SK-N-SH treated with all-trans-retinoic acid at 6 μM for 48 hours (cell line): ENCODE results near the gene ANKS3.

ENCODE experiments used
- ATAC-seq: fragments of 200-7000 bp; cut with Tn5 transposase; 3 replicates; pipeline ENCODE4 v1.9.1; 2020; ENCODE audit warnings: mild to moderate bottlenecking, moderate library complexity
- ARNTL ChIP-seq: fragments of 450-650 bp; formaldehyde crosslinking; IDR thresholded peaks from 2 replicates; pipeline ENCODE4 v1.5.0; 2020; ENCODE audit warnings: low read depth, mild to moderate bottlenecking, moderate library complexity, borderline replicate concordance
- BACH2 ChIP-seq: fragments of 250-450 bp; sonication (Bioruptor Pico); IDR thresholded peaks from 2 replicates; pipeline ENCODE4 v1.9.0; 2021; ENCODE audit warnings: mild to moderate bottlenecking, borderline replicate concordance
- CSDC2 ChIP-seq: fragments of 250-450 bp; sonication (Bioruptor Pico); IDR thresholded peaks from 2 replicates; pipeline ENCODE4 v1.5.0; 2020; ENCODE audit warnings: mild to moderate bottlenecking, moderate library complexity
- ESRRG ChIP-seq: fragments of 250-450 bp; sonication (Bioruptor Pico); IDR thresholded peaks from 2 replicates; pipeline ENCODE4 v1.6.1; 2021; ENCODE audit warnings: mild to moderate bottlenecking
- GLIS3 ChIP-seq: fragments of 250-450 bp; sonication (Bioruptor Pico); IDR thresholded peaks from 2 replicates; pipeline ENCODE4 v1.5.0; 2020; ENCODE audit warnings: mild to moderate bottlenecking, moderate library complexity
- ISL1 ChIP-seq: fragments of 250-450 bp; sonication (Bioruptor Pico); IDR thresholded peaks from 2 replicates; pipeline ENCODE4 v2.1.2; 2022; ENCODE audit warnings: mild to moderate bottlenecking, moderate library complexity
- OSR1 ChIP-seq: fragments of 250-450 bp; sonication (Bioruptor Pico); IDR thresholded peaks from 2 replicates; pipeline ENCODE4 v1.8.0; 2022; ENCODE audit warnings: moderate library complexity, mild to moderate bottlenecking, inconsistent platforms
- PPARA ChIP-seq: fragments of 250-450 bp; sonication (Bioruptor Pico); IDR thresholded peaks from 2 replicates; pipeline ENCODE4 v1.5.0; 2020; ENCODE audit warnings: mild to moderate bottlenecking, borderline replicate concordance
- RARB ChIP-seq: fragments of 250-450 bp; sonication (Bioruptor Pico); IDR thresholded peaks from 2 replicates; pipeline ENCODE4 v1.8.0; 2021; ENCODE audit warnings: mild to moderate bottlenecking, moderate library complexity
- SNAI2 ChIP-seq: fragments of 250-450 bp; sonication (Bioruptor Pico); IDR thresholded peaks from 2 replicates; pipeline ENCODE4 v1.5.0; 2020; ENCODE audit warnings: mild to moderate bottlenecking, moderate library complexity
- TCF4 ChIP-seq: fragments of 250-450 bp; sonication (Bioruptor Pico); IDR thresholded peaks from 2 replicates; pipeline ENCODE4 v1.8.0; 2021; ENCODE audit warnings: mild to moderate bottlenecking, moderate library complexity, borderline replicate concordance
- TOX ChIP-seq: fragments of 250-450 bp; sonication (Bioruptor Pico); IDR thresholded peaks from 2 replicates; pipeline ENCODE4 v1.8.0; 2021; ENCODE audit warnings: mild to moderate bottlenecking, moderate library complexity, borderline replicate concordance
- ZC3H10 ChIP-seq: fragments of 250-450 bp; sonication (Bioruptor Pico); IDR thresholded peaks from 2 replicates; pipeline ENCODE4 v1.5.1; 2021; ENCODE audit warnings: mild to moderate bottlenecking, moderate library complexity
- ZFP3 ChIP-seq: fragments of 250-450 bp; sonication (Bioruptor Pico); IDR thresholded peaks from 2 replicates; pipeline ENCODE4 v1.5.0; 2020; ENCODE audit warnings: mild to moderate bottlenecking, moderate library complexity
- ZFP30 ChIP-seq: fragments of 450-650 bp; formaldehyde crosslinking; IDR thresholded peaks from 2 replicates; pipeline ENCODE4 v1.5.0; 2022; ENCODE audit warnings: mild to moderate bottlenecking, moderate library complexity
- ZNF565 ChIP-seq: fragments of 450-650 bp; formaldehyde crosslinking; conservative IDR thresholded peaks from 2 replicates; pipeline ENCODE4 v1.5.0; 2020; ENCODE audit warnings: low read depth, mild to moderate bottlenecking, moderate library complexity
- ZNF8 ChIP-seq: fragments of 450-650 bp; formaldehyde crosslinking; IDR thresholded peaks from 2 replicates; pipeline ENCODE4 v1.5.0; 2020; ENCODE audit warnings: mild to moderate bottlenecking, moderate library complexity
- TF ChIP-seq, protein P1 (sequence below): fragments of 250-450 bp; sonication (Bioruptor Pico); IDR thresholded peaks from 2 replicates; pipeline ENCODE4 v1.8.0; 2021; ENCODE audit warnings: low read depth, mild to moderate bottlenecking, moderate library complexity, borderline replicate concordance
- TF ChIP-seq, protein P2 (sequence below): fragments of 250-450 bp; sonication (Bioruptor Pico); IDR thresholded peaks from 2 replicates; pipeline ENCODE4 v1.5.1; 2020; ENCODE audit warnings: low read depth, mild to moderate bottlenecking, moderate library complexity
- TF ChIP-seq, protein P3 (sequence below): fragments of 250-450 bp; sonication (Bioruptor Pico); IDR thresholded peaks from 2 replicates; pipeline ENCODE4 v1.5.1; 2021; ENCODE audit warnings: mild to moderate bottlenecking, moderate library complexity
- TF ChIP-seq, protein P4 (sequence below): fragments of 250-450 bp; sonication (Bioruptor Pico); IDR thresholded peaks from 2 replicates; pipeline ENCODE4 v1.8.0; 2020; ENCODE audit warnings: mild to moderate bottlenecking, moderate library complexity, borderline replicate concordance
- TF ChIP-seq, protein P5 (sequence below): fragments of 250-450 bp; sonication (Bioruptor Pico); IDR thresholded peaks from 2 replicates; pipeline ENCODE4 v1.5.0; 2020; ENCODE audit warnings: mild to moderate bottlenecking, moderate library complexity

Gene ANKS3

DNA sequence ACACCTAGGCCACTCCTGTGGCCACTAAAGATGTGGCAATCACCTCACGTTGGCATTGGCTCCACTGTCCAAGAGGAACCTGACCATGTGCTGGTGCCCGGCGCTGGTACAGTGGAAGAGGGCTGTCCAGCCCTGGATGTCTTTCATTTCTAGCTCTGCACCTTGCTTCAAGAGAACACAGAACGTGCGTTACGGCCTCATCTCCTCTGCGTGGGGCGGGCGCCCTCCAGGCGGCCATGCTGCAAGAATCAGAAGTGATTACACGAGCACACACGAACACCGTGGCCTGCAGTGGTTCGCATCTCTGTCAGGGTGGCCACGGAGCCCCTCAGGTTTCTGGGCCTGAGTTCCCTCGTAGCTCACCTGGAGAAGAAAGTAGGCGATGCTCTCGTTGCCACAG, 7.5 kb downstream of the ANKS3 start:
- ATAC-seq, result no peak
- TF ChIP-seq ZFP3 (CRISPR knock-in tag), result no peak
- TF ChIP-seq ESRRG (CRISPR knock-in tag), result no peak
- no peak for TF ChIP-seq SNAI2 (CRISPR knock-in tag)
- TF ChIP-seq, protein P1, sequence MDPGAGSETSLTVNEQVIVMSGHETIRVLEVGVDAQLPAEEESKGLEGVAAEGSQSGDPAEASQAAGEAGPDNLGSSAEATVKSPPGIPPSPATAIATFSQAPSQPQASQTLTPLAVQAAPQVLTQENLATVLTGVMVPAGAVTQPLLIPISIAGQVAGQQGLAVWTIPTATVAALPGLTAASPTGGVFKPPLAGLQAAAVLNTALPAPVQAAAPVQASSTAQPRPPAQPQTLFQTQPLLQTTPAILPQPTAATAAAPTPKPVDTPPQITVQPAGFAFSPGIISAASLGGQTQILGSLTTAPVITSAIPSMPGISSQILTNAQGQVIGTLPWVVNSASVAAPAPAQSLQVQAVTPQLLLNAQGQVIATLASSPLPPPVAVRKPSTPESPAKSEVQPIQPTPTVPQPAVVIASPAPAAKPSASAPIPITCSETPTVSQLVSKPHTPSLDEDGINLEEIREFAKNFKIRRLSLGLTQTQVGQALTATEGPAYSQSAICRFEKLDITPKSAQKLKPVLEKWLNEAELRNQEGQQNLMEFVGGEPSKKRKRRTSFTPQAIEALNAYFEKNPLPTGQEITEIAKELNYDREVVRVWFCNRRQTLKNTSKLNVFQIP (CRISPR knock-in tag), result no peak
- TF ChIP-seq, protein P2, sequence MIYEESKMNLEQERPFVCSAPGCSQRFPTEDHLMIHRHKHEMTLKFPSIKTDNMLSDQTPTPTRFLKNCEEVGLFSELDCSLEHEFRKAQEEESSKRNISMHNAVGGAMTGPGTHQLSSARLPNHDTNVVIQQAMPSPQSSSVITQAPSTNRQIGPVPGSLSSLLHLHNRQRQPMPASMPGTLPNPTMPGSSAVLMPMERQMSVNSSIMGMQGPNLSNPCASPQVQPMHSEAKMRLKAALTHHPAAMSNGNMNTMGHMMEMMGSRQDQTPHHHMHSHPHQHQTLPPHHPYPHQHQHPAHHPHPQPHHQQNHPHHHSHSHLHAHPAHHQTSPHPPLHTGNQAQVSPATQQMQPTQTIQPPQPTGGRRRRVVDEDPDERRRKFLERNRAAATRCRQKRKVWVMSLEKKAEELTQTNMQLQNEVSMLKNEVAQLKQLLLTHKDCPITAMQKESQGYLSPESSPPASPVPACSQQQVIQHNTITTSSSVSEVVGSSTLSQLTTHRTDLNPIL (CRISPR knock-in tag), result no peak
- TF ChIP-seq TCF4 (CRISPR knock-in tag), result no peak
- TF ChIP-seq ARNTL (CRISPR knock-in tag), result no peak
- no peak for TF ChIP-seq PPARA (CRISPR knock-in tag)
- no peak for TF ChIP-seq ZNF565 (CRISPR knock-in tag)
- no peak for TF ChIP-seq CSDC2 (CRISPR knock-in tag)
- TF ChIP-seq ISL1 (CRISPR knock-in tag), result no peak
- no peak for TF ChIP-seq OSR1
- TF ChIP-seq RARB (CRISPR knock-in tag), result no peak
- no peak for TF ChIP-seq GLIS3 (CRISPR knock-in tag)
- TF ChIP-seq, all 23 proteins: peak for 0

DNA sequence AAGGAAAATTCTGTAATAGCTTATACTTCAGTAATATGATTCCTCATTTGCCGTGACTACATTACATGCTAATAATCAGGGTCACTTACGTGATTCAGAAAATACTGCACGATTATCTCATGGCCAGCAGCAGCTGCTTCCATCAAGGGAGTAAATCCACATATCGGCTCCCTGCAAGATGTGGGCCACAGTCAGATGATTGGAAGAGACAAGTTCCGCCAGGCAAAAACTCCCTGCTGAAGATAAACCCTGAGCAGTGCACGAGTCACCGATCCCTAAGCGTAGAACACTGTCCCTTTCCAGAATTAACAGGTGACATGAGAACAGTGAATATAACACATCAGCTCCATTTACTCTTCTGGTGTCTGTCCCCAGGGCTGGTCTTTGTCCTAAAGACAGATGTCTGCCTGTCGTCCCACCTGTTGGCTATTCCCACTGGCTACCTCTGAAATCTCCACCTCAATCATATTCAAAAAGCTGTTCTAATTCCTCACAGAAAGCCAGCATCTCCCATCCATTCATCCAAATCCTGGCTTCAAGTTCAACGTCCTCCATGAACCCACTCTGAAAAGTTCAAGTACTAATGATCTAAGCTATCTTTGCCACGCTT, 9.3 kb downstream of the ANKS3 start:
- no peak for TF ChIP-seq ZC3H10
- no peak for ATAC-seq

DNA sequence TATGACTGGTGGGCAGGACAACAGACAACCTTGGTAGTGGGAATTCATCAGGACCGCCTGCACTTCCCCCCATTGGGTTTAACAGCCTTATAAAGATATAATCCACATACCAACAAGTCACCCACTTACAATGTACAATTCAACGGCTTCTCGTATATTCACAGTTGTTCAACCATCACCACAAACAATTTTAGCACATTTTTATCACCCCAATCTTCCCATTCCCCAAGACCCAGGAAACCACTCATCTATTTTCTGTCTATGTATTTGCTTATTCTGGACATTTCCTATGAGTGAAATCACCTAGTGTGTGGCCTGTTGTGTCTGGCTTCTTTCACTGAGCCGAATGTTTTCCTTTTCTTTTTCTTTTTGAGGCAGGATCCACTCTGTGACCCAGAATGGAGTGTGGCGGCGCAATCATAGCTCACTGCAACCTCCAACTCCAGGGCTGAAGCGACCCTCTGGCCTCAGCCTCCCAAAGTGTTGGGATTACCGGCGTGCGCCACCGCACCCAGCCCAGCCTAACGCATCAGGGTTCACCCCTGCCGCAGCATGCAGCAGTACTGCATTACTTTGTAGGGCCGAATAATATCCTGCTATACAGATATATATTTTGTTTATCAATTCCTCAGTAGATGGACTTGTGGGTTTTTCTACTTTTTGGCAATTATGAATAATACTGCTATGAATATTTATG, 10.9 kb downstream of the ANKS3 start:
- TF ChIP-seq BACH2 (CRISPR knock-in tag) (no peak), SNAI2 (CRISPR knock-in tag) (no peak), CSDC2 (CRISPR knock-in tag) (no peak), ESRRG (CRISPR knock-in tag) (no peak), ZNF565 (CRISPR knock-in tag) (no peak), PPARA (CRISPR knock-in tag) (no peak), TCF4 (CRISPR knock-in tag) (no peak), RARB (CRISPR knock-in tag) (no peak), OSR1 (no peak)
- TF ChIP-seq, protein P3, sequence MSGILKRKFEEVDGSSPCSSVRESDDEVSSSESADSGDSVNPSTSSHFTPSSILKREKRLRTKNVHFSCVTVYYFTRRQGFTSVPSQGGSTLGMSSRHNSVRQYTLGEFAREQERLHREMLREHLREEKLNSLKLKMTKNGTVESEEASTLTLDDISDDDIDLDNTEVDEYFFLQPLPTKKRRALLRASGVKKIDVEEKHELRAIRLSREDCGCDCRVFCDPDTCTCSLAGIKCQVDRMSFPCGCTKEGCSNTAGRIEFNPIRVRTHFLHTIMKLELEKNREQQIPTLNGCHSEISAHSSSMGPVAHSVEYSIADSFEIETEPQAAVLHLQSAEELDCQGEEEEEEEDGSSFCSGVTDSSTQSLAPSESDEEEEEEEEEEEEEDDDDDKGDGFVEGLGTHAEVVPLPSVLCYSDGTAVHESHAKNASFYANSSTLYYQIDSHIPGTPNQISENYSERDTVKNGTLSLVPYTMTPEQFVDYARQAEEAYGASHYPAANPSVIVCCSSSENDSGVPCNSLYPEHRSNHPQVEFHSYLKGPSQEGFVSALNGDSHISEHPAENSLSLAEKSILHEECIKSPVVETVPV (CRISPR knock-in tag), result no peak
- TF ChIP-seq, protein P1 (CRISPR knock-in tag), result no peak
- no peak for ATAC-seq

DNA sequence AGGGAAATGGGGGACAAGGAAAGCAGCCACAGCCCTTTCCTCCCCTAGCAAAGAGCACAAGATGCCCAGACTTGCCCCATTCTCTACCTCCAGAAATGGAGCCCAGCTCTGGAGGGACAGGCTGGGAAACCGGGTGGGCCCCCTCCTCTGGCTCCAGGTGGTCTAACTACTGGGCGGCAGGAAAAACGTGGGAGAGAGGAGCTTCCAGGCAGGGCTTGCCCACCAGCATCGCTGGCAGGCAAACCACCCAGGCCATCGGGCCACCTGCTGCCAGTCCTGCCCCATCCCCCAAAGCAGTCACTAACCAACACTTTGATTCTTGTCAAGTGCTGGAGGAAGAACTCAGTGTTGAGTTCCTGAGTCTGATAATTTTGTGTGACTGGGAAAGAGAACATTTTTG, 15.6 kb downstream of the ANKS3 start:
- no peak for ATAC-seq
- TF ChIP-seq ZC3H10 (no peak), ZNF565 (CRISPR knock-in tag) (no peak), ZFP30 (CRISPR knock-in tag) (no peak), ARNTL (CRISPR knock-in tag) (no peak), ZNF8 (CRISPR knock-in tag) (no peak), ZFP3 (CRISPR knock-in tag) (no peak), TOX (CRISPR knock-in tag) (no peak), SNAI2 (CRISPR knock-in tag) (no peak), GLIS3 (CRISPR knock-in tag) (no peak)
- TF ChIP-seq, protein P1 (CRISPR knock-in tag), result no peak
- TF ChIP-seq, protein P4, sequence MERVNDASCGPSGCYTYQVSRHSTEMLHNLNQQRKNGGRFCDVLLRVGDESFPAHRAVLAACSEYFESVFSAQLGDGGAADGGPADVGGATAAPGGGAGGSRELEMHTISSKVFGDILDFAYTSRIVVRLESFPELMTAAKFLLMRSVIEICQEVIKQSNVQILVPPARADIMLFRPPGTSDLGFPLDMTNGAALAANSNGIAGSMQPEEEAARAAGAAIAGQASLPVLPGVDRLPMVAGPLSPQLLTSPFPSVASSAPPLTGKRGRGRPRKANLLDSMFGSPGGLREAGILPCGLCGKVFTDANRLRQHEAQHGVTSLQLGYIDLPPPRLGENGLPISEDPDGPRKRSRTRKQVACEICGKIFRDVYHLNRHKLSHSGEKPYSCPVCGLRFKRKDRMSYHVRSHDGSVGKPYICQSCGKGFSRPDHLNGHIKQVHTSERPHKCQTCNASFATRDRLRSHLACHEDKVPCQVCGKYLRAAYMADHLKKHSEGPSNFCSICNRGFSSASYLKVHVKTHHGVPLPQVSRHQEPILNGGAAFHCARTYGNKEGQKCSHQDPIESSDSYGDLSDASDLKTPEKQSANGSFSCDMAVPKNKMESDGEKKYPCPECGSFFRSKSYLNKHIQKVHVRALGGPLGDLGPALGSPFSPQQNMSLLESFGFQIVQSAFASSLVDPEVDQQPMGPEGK (CRISPR knock-in tag), result no peak
- TF ChIP-seq, protein P5, sequence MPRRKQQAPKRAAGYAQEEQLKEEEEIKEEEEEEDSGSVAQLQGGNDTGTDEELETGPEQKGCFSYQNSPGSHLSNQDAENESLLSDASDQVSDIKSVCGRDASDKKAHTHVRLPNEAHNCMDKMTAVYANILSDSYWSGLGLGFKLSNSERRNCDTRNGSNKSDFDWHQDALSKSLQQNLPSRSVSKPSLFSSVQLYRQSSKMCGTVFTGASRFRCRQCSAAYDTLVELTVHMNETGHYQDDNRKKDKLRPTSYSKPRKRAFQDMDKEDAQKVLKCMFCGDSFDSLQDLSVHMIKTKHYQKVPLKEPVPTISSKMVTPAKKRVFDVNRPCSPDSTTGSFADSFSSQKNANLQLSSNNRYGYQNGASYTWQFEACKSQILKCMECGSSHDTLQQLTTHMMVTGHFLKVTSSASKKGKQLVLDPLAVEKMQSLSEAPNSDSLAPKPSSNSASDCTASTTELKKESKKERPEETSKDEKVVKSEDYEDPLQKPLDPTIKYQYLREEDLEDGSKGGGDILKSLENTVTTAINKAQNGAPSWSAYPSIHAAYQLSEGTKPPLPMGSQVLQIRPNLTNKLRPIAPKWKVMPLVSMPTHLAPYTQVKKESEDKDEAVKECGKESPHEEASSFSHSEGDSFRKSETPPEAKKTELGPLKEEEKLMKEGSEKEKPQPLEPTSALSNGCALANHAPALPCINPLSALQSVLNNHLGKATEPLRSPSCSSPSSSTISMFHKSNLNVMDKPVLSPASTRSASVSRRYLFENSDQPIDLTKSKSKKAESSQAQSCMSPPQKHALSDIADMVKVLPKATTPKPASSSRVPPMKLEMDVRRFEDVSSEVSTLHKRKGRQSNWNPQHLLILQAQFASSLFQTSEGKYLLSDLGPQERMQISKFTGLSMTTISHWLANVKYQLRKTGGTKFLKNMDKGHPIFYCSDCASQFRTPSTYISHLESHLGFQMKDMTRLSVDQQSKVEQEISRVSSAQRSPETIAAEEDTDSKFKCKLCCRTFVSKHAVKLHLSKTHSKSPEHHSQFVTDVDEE (CRISPR knock-in tag), result no peak
